D721Med (cell line): ENCODE measurements around the gene IL21R.

Experiments used
- DNase-seq: peaks from one replicate; pipeline ENCODE4 v3.0.0; 2011; ENCODE audit warnings: low spot score; ENCODE audit not compliant: insufficient read length
- FAIRE-seq: peaks from 2 replicates; lab custom pipeline; 2011; peaks lifted over from hg19 to GRCh38; lab: Jason Lieb, UNC
- TF ChIP-seq, protein P1 (sequence below): IDR thresholded peaks from 2 replicates; pipeline ENCODE4 v1.5.1; 2012; ENCODE audit warnings: mild to moderate bottlenecking, control low read depth; ENCODE audit not compliant: insufficient read depth; ENCODE audit errors: missing control alignments

IL21R gene

DNA sequence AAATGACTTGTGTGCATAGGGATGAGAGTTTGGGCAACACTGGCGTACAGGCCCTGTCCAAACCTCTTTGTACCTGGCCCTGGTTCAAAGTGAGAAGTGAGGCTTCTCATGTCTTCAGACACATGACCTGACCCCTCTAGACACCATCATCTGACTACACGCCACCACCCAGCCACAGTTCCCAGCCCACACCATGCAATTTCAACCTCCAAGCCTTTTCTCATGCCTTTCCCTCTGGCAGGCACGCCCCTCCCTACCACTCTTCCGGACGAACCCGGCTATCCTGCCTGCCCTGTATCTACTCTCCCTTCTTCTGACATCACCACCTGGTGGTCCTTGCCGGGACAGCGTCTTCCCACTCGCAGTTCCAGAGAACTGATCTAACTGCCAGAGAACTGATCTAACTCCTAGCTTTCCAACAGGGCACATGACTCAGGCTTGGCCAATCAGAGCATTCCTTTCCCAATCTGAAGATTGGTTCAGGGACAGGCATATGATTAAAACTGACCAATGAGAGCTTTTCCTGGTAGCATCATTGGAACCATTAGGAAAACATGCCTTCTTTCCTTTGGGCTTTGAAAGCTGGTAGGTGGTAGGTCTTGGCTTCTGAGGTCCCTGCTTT, 27.1 kb upstream of the IL21R start:
- TF ChIP-seq, protein P1, sequence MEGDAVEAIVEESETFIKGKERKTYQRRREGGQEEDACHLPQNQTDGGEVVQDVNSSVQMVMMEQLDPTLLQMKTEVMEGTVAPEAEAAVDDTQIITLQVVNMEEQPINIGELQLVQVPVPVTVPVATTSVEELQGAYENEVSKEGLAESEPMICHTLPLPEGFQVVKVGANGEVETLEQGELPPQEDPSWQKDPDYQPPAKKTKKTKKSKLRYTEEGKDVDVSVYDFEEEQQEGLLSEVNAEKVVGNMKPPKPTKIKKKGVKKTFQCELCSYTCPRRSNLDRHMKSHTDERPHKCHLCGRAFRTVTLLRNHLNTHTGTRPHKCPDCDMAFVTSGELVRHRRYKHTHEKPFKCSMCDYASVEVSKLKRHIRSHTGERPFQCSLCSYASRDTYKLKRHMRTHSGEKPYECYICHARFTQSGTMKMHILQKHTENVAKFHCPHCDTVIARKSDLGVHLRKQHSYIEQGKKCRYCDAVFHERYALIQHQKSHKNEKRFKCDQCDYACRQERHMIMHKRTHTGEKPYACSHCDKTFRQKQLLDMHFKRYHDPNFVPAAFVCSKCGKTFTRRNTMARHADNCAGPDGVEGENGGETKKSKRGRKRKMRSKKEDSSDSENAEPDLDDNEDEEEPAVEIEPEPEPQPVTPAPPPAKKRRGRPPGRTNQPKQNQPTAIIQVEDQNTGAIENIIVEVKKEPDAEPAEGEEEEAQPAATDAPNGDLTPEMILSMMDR, result peak; percentile 41
- FAIRE-seq (peak; percentile 11), DNase-seq (no peak)

DNA sequence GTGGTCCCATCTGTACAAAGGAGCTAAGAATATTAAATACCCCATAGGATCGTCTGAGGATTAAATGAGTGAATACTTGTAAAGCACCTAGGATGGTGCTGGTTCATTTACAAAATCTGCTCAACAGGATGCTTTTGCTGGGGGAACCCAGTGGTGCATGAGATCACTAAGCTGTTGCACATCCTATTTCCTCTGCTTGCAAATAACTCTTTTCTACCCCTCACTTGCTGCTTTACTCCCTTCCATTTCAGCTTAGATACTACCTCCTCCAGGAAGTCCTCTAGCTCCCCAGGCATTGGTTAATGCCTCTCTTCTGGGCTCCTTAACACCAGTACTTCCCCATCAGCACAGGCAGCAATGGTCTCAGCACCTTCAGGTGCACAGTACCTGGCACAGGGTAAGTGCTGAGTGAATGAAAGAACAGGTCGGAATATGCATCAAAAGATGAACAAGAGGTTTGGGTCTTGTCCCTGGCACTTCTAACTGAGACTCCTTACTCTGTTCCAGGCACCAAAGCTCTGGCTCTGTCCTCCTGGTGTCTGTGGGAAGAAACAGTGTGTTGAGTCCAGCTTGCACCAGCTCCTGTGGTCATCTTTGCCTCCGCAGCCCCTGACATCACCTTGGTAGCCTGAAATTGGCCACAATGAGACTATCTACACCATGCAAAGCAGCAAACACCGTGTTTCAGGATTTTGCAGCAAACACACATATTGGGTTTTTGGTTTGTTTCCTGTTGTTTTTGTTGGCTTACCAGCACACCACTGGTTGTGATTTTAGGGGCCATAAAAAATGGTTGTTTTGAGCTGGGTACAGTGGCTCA, 24.1 kb upstream of the IL21R start:
- no peak for FAIRE-seq
- TF ChIP-seq, protein P1, result no peak
- DNase-seq, result peak; percentile 47

DNA sequence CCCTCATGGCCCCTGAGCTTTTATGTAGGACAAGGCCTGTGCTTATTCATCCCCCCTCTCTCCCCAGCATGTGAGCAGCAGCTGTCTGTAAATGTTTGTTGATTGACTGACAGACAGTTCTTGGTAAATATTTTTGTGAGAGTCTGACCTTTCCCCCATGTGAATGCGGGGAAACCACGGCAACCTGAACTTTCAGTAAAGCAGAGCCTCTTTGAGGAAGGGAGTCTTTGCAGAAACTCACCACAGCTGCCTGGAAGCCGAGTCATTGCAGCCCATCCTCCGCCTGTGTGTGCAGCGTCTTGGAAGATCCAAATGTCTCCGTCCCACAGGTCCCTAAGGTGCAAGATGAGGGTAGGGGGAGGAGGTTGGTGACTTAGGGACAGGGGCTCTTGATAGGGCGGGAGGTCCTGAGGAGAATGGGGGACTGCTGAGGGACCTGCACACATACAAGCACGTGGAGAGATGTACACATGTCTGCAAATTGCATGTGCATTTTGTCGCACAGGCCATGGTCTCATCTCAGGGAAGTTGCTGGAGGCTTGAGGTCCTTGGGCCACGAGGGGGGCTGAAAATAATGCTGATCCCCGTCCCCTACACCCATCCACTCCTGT, 23.0 kb upstream of the IL21R start:
- DNase-seq, result no peak
- TF ChIP-seq, protein P1, result no peak
- FAIRE-seq, result no peak

DNA sequence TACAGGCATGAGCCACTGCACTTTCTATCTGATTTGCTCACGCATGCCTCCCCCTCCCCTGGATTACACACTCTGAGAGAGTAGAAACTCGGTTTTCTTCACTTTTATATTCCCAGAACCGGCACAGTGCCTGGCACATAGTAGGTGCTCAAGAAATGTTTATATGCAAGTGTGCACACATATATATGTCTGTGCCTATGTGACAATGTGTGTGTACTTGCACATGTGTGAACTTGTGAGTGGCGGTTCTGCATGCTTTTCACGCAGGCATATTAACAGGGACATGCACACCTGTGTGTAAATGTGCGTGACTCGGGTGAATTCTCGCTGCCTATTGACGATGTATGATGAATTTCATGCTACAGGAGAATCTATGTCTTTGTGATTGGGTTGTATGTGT, 22.1 kb upstream of the IL21R start:
- DNase-seq, result no peak
- TF ChIP-seq, protein P1, result no peak
- FAIRE-seq, result no peak

DNA sequence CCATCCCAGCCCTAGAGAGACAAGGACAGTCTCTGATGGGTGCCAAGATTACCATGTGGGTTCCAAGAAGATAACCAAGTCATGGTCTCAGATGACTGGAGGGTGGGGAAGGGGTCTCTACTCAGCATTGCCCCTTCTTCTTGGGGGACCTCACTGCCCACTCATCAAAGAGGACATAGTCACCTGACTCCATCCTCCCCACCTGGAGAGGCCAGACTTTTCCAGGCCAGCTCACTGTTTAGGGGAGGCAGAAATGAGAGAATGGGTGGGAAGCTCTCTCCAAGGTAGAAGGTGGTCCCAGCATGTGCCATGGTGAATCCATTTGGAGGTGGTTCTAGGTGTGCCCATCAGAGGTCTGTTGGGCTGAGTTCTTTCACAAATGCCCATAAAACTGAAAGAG, 20.7 kb upstream of the IL21R start:
- FAIRE-seq, result no peak
- TF ChIP-seq, protein P1, result no peak
- DNase-seq, result no peak

DNA sequence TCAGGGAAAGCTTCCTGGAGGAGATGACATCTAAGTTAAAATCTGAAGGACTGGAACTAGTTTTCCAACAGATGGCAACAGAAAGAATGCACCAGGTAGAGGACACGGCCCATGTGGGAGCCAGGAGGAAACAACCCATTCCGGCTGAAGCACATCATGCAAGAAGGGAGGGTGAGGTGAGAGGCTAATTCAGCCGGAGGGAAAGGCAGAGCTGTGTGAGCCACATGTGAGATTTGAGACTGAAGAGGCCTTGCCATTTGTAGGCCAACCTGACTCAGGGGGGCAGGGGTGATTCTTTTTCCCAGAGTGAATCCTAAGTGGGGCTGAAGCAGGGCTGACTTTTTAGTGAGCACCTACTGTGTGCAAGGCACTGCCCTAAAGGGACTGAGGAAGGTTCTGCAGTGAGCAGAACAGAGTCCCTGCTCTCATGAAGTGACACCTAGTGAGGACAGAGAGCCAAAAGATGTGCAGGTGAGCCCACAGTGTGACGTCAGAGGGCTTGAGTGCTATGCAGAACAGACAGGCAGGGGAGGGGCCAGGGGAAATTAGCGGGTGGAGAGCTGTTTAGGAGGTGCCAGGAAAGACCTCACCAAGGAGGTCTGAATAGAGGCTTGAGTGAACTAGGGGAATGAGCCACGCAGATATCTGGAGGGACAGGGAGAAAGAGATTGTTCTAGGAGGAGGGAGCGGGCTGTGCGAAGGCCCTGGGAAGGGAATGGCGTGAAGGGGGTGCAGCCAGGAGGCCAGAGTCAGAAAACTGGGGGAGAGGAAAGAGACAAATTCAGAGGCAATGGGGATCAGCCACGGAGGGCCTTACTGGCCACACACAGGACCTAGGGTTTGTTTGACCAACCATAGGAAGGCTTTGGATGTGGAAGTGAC, 19.8 kb upstream of the IL21R start:
- no peak for FAIRE-seq
- TF ChIP-seq, protein P1, result no peak
- no peak for DNase-seq
